ENCODE data around the gene NKX3-2. TPM values are rescaled to one million over a fixed set of nuclear protein-coding genes. Genes with fewer than 3 reads are reported as not detected.

NKX3-2 gene
- total and polyA plus RNA-seq, 2 donors: under 0.01 to 0.05 TPM

GRCh38 chr4:13537011-13537831 is 7.1 kb downstream of the NKX3-2 start:
- Histone ChIP-seq H3K36me3 (ENCODE audit: control insufficient read depth in 2 of 2, insufficient read depth in 2 of 2, low read length in 1 of 2) (no peaks in the 10 kb centered on the region), H3K27ac (ENCODE audit: low read depth in 1 of 2, low read length in 1 of 2) (no peak overlapping the region), H3K27me3 (ENCODE audit: control insufficient read depth in 2 of 2, insufficient read depth in 1 of 2, low read length in 1 of 2) (peaks cover 91 to 99% of the 10 kb centered on the region in 2 donors), H3K9me3 (ENCODE audit: control insufficient read depth in 2 of 2, insufficient read depth in 1 of 2, low read length in 1 of 2) (peaks cover 15 to 24% of the 10 kb centered on the region in 2 donors), H3K4me3 (ENCODE audit: low read length in 2 of 2) (no peak overlapping the region), H3K4me1 (ENCODE audit: control insufficient read depth in 2 of 2, insufficient read depth in 2 of 2, low read length in 2 of 2) (peaks cover 5 to 7% of the 10 kb centered on the region in 2 donors)
- DNase-seq (ENCODE audit: low read depth in 6 of 9, low spot score in 9 of 9): peak in 3 of 9 donors; percentile 43 to 85 (median 59)
- WGBS: 5% methylated on average over 34 of the region's 34 CpGs

- no peak overlapping the region for H3K4me3 ChIP-seq (ENCODE audit: low read length in 2 of 2)
- no peaks in the 10 kb centered on the region for H3K36me3 ChIP-seq (ENCODE audit: control insufficient read depth in 2 of 2, insufficient read depth in 2 of 2, low read length in 1 of 2)
- H3K27me3 ChIP-seq (ENCODE audit: control insufficient read depth in 2 of 2, insufficient read depth in 1 of 2, low read length in 1 of 2): peaks cover 91 to 99% of the 10 kb centered on the region in 2 donors
- peaks cover 0 to 5% of the 10 kb centered on the region in 2 donors for H3K4me1 ChIP-seq (ENCODE audit: control insufficient read depth in 2 of 2, insufficient read depth in 2 of 2, low read length in 2 of 2)
- H3K9me3 ChIP-seq (ENCODE audit: control insufficient read depth in 2 of 2, insufficient read depth in 1 of 2, low read length in 1 of 2): peaks cover 14 to 24% of the 10 kb centered on the region in 2 donors
- no peak overlapping the region for H3K27ac ChIP-seq (ENCODE audit: low read depth in 1 of 2, low read length in 1 of 2)
- no peak for DNase-seq (ENCODE audit: low read depth in 6 of 9, low spot score in 9 of 9)
- 32% methylated on average over 6 of the region's 6 CpGs for WGBS
Observed at GRCh38 chr4:13536607-13537006, 7.7 kb downstream of the NKX3-2 start.

DNA sequence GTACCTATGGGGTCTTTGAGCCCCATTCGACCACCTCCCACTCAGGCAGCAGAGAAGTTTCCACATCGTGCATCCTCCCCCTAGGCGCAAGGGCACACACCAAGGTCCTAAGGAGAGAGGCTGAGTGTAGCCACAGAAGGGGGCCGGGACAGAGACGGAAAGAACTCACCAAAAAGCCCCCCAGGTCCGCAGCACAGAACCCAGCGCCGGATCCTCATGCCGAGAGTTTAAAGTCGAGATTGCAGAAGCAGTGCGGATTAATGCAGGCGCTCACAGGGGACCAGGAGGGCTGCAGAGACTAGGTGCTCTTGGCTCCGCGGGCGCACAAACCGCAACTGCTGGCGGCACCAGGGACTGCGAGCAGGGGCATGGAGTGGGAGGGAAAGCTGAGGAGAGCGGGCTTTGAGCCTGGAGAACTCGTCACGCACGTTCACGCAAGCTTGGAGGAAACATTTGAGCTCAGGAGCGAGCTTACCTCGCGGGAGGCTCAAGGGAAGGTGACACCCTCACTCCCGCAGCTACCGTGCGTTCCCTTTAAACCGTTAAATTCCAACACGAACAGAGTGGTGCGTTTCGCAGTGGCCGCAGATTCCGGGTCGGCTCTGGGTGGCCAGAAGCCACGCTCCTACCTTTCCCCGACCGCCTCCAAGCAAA is 8.5 kb downstream of the NKX3-2 start:
- Histone ChIP-seq H3K27ac (ENCODE audit: low read depth in 1 of 2, low read length in 1 of 2) (no peak overlapping the region), H3K4me3 (ENCODE audit: low read length in 2 of 2) (no peak overlapping the region), H3K9me3 (ENCODE audit: control insufficient read depth in 2 of 2, insufficient read depth in 1 of 2, low read length in 1 of 2) (peaks cover 14 to 25% of the 10 kb centered on the region in 2 donors), H3K4me1 (ENCODE audit: control insufficient read depth in 2 of 2, insufficient read depth in 2 of 2, low read length in 2 of 2) (peaks cover 0 to 5% of the 10 kb centered on the region in 2 donors), H3K36me3 (ENCODE audit: control insufficient read depth in 2 of 2, insufficient read depth in 2 of 2, low read length in 1 of 2) (no peaks in the 10 kb centered on the region), H3K27me3 (ENCODE audit: control insufficient read depth in 2 of 2, insufficient read depth in 1 of 2, low read length in 1 of 2) (peaks cover 90 to 99% of the 10 kb centered on the region in 2 donors)
- 5% methylated on average over 39 of the region's 39 CpGs for WGBS
- DNase-seq (ENCODE audit: low read depth in 6 of 9, low spot score in 9 of 9): peak in 1 of 9 donors; percentile 31

GRCh38 chr4:13535118-13535517 is 9.2 kb downstream of the NKX3-2 start:
- Histone ChIP-seq H3K36me3 (ENCODE audit: control insufficient read depth in 2 of 2, insufficient read depth in 2 of 2, low read length in 1 of 2) (no peaks in the 10 kb centered on the region), H3K4me3 (ENCODE audit: low read length in 2 of 2) (no peak overlapping the region), H3K9me3 (ENCODE audit: control insufficient read depth in 2 of 2, insufficient read depth in 1 of 2, low read length in 1 of 2) (peaks cover 13 to 21% of the 10 kb centered on the region in 2 donors), H3K27ac (ENCODE audit: low read depth in 1 of 2, low read length in 1 of 2) (no peak overlapping the region), H3K4me1 (ENCODE audit: control insufficient read depth in 2 of 2, insufficient read depth in 2 of 2, low read length in 2 of 2) (peaks cover 0 to 5% of the 10 kb centered on the region in 2 donors), H3K27me3 (ENCODE audit: control insufficient read depth in 2 of 2, insufficient read depth in 1 of 2, low read length in 1 of 2) (peaks cover 94 to 99% of the 10 kb centered on the region in 2 donors)
- WGBS: 12% methylated on average over 18 of the region's 18 CpGs
- DNase-seq (ENCODE audit: low read depth in 6 of 9, low spot score in 9 of 9): no peak

- H3K9me3 ChIP-seq (ENCODE audit: control insufficient read depth in 2 of 2, insufficient read depth in 1 of 2, low read length in 1 of 2): peaks cover 13 to 16% of the 10 kb centered on the region in 2 donors
- H3K4me3 ChIP-seq (ENCODE audit: low read length in 2 of 2): no peak overlapping the region
- no peak overlapping the region for H3K27ac ChIP-seq (ENCODE audit: low read depth in 1 of 2, low read length in 1 of 2)
- peak in 1 of 9 donors; percentile 1 for DNase-seq (ENCODE audit: low read depth in 6 of 9, low spot score in 9 of 9)
- 8% methylated on average over 32 of the region's 32 CpGs for WGBS
- peaks cover 0 to 5% of the 10 kb centered on the region in 2 donors for H3K4me1 ChIP-seq (ENCODE audit: control insufficient read depth in 2 of 2, insufficient read depth in 2 of 2, low read length in 2 of 2)
- H3K36me3 ChIP-seq (ENCODE audit: control insufficient read depth in 2 of 2, insufficient read depth in 2 of 2, low read length in 1 of 2): no peaks in the 10 kb centered on the region
- H3K27me3 ChIP-seq (ENCODE audit: control insufficient read depth in 2 of 2, insufficient read depth in 1 of 2, low read length in 1 of 2): peaks cover 93 to 99% of the 10 kb centered on the region in 2 donors
Observed at GRCh38 chr4:13534344-13535063, 9.8 kb downstream of the NKX3-2 start.

- Histone ChIP-seq H3K4me3 (ENCODE audit: low read length in 2 of 2) (no peak overlapping the region), H3K27me3 (ENCODE audit: control insufficient read depth in 2 of 2, insufficient read depth in 1 of 2, low read length in 1 of 2) (peaks cover 93 to 99% of the 10 kb centered on the region in 2 donors), H3K36me3 (ENCODE audit: control insufficient read depth in 2 of 2, insufficient read depth in 2 of 2, low read length in 1 of 2) (no peaks in the 10 kb centered on the region), H3K9me3 (ENCODE audit: control insufficient read depth in 2 of 2, insufficient read depth in 1 of 2, low read length in 1 of 2) (peaks cover 13 to 16% of the 10 kb centered on the region in 2 donors), H3K4me1 (ENCODE audit: control insufficient read depth in 2 of 2, insufficient read depth in 2 of 2, low read length in 2 of 2) (peaks cover 0 to 5% of the 10 kb centered on the region in 2 donors), H3K27ac (ENCODE audit: low read depth in 1 of 2, low read length in 1 of 2) (no peak overlapping the region)
- WGBS: 12% methylated on average over 13 of the region's 13 CpGs
- peak in 1 of 9 donors; percentile 2 for DNase-seq (ENCODE audit: low read depth in 6 of 9, low spot score in 9 of 9)
Observed at GRCh38 chr4:13533670-13534343, 10.5 kb downstream of the NKX3-2 start.

- Histone ChIP-seq H3K9me3 (ENCODE audit: control insufficient read depth in 2 of 2, insufficient read depth in 1 of 2, low read length in 1 of 2) (peaks cover 2 to 7% of the 10 kb centered on the region in 2 donors), H3K4me1 (ENCODE audit: control insufficient read depth in 2 of 2, insufficient read depth in 2 of 2, low read length in 2 of 2) (no peaks in the 10 kb centered on the region), H3K27me3 (ENCODE audit: control insufficient read depth in 2 of 2, insufficient read depth in 1 of 2, low read length in 1 of 2) (peaks cover 93 to 99% of the 10 kb centered on the region in 2 donors), H3K36me3 (ENCODE audit: control insufficient read depth in 2 of 2, insufficient read depth in 2 of 2, low read length in 1 of 2) (no peaks in the 10 kb centered on the region), H3K4me3 (ENCODE audit: low read length in 2 of 2) (no peak overlapping the region), H3K27ac (ENCODE audit: low read depth in 1 of 2, low read length in 1 of 2) (no peak overlapping the region)
- WGBS: 28% methylated on average over 8 of the region's 8 CpGs
- DNase-seq (ENCODE audit: low read depth in 6 of 9, low spot score in 9 of 9): no peak
Observed at GRCh38 chr4:13531625-13531998, 12.7 kb downstream of the NKX3-2 start.

GRCh38 chr4:13530823-13531624 is 13.3 kb downstream of the NKX3-2 start:
- 4% methylated on average over 35 of the region's 35 CpGs for WGBS
- no peak for DNase-seq (ENCODE audit: low read depth in 6 of 9, low spot score in 9 of 9)
- H3K9me3 ChIP-seq (ENCODE audit: control insufficient read depth in 2 of 2, insufficient read depth in 1 of 2, low read length in 1 of 2): peaks cover 2 to 7% of the 10 kb centered on the region in 2 donors

More at GRCh38 chr4:13530823-13531624, 13.3 kb downstream of the NKX3-2 start:
- Histone ChIP-seq H3K27me3 (ENCODE audit: control insufficient read depth in 2 of 2, insufficient read depth in 1 of 2, low read length in 1 of 2) (peaks cover 95 to 99% of the 10 kb centered on the region in 2 donors), H3K27ac (ENCODE audit: low read depth in 1 of 2, low read length in 1 of 2) (no peak overlapping the region), H3K4me3 (ENCODE audit: low read length in 2 of 2) (no peak overlapping the region), H3K36me3 (ENCODE audit: control insufficient read depth in 2 of 2, insufficient read depth in 2 of 2, low read length in 1 of 2) (no peaks in the 10 kb centered on the region), H3K4me1 (ENCODE audit: control insufficient read depth in 2 of 2, insufficient read depth in 2 of 2, low read length in 2 of 2) (no peaks in the 10 kb centered on the region)
